Measurements from ENCODE around the gene MMP20.

MMP20 gene

GRCh38 chr11:102604875-102605274, 20.3 kb downstream of the MMP20 start:
- H3K9me3 ChIP-seq (ENCODE audit: control extremely low read depth in 1 of 5, control insufficient read depth in 4 of 5, insufficient read depth in 2 of 5, low read depth in 1 of 5, low read length in 4 of 5), result no peaks in the 10 kb centered on the region
- CTCF ChIA-PET, result interaction anchor here (1.5 to 7.2 kb wide), 4 partner anchors 9 to 109 kb away, joined by 4 to 34 read pairs (median 5); partner anchors contain the start of gene MMP20
- H3K27me3 ChIP-seq (replicated peaks in 2 of 5; ENCODE audit: control insufficient read depth in 4 of 5, insufficient read depth in 5 of 5, low read length in 4 of 5), result no peaks in the 10 kb centered on the region
- 90% methylated on average over 2 of the region's 3 CpGs for WGBS (ENCODE audit: insufficient coverage)
- H3K4me1 ChIP-seq (ENCODE audit: control extremely low read depth in 1 of 4, control insufficient read depth in 4 of 4, insufficient read depth in 4 of 4, low read length in 3 of 4), result peaks cover 0 to 3% (median under 1%) of the 10 kb centered on the region in 4 experiments
- H3K27ac ChIP-seq (ENCODE audit: insufficient read depth in 1 of 2, low read depth in 1 of 2, low read length in 2 of 2, poor library complexity in 1 of 2, severe bottlenecking in 2 of 2), result no peak overlapping the region
- POLR2A ChIA-PET, result no interaction called here
- H3K36me3 ChIP-seq (ENCODE audit: control insufficient read depth in 4 of 4, insufficient read depth in 4 of 4, low read length in 3 of 4), result no peaks in the 10 kb centered on the region
- no peak for DNase-seq
- H3K4me3 ChIP-seq (ENCODE audit: control insufficient read depth in 1 of 7, extremely low read depth in 1 of 7, insufficient read depth in 4 of 7, low read depth in 2 of 7, low read length in 6 of 7), result no peak overlapping the region

DNA sequence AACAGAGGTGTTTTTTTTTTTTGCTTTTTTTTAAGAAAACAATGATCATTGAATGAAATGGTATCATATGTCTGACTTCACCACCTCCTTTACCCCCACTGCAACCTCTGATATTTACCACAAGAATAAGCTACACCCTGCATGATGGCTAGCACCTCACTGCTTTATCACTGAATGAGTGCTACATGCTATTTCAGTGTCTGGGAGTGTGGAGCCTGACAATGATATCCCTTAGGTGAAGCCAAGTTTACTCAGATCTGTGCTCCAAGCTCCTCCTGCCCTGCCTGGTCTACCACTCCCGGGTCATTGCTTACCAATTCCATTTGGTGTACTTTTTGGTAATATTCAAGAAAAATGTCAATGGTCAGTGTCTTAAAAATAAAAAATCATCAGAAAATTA, 21.1 kb downstream of the MMP20 start:
- no peak for DNase-seq
- peaks cover 0 to 3% (median 1%) of the 10 kb centered on the region in 4 experiments for H3K4me1 ChIP-seq (ENCODE audit: control extremely low read depth in 1 of 4, control insufficient read depth in 4 of 4, insufficient read depth in 4 of 4, low read length in 3 of 4)
- ChIA-PET POLR2A (no interaction called here), CTCF (interaction anchor here (1.3 to 7.2 kb wide), 5 partner anchors 10 to 108 kb away, joined by 4 to 34 read pairs (median 4); partner anchors contain the start of gene MMP20)
- H3K27ac ChIP-seq (ENCODE audit: insufficient read depth in 1 of 2, low read depth in 1 of 2, low read length in 2 of 2, poor library complexity in 1 of 2, severe bottlenecking in 2 of 2), result no peak overlapping the region
- 80% methylated on average over 1 of the region's 1 CpG for WGBS (ENCODE audit: insufficient coverage)
- no peaks in the 10 kb centered on the region for H3K9me3 ChIP-seq (ENCODE audit: control extremely low read depth in 1 of 5, control insufficient read depth in 4 of 5, insufficient read depth in 2 of 5, low read depth in 1 of 5, low read length in 4 of 5)
- H3K27me3 ChIP-seq (replicated peaks in 2 of 5; ENCODE audit: control insufficient read depth in 4 of 5, insufficient read depth in 5 of 5, low read length in 4 of 5), result no peaks in the 10 kb centered on the region
- H3K4me3 ChIP-seq (ENCODE audit: control insufficient read depth in 1 of 7, extremely low read depth in 1 of 7, insufficient read depth in 4 of 7, low read depth in 2 of 7, low read length in 6 of 7), result no peak overlapping the region
- no peaks in the 10 kb centered on the region for H3K36me3 ChIP-seq (ENCODE audit: control insufficient read depth in 4 of 4, insufficient read depth in 4 of 4, low read length in 3 of 4)

DNA sequence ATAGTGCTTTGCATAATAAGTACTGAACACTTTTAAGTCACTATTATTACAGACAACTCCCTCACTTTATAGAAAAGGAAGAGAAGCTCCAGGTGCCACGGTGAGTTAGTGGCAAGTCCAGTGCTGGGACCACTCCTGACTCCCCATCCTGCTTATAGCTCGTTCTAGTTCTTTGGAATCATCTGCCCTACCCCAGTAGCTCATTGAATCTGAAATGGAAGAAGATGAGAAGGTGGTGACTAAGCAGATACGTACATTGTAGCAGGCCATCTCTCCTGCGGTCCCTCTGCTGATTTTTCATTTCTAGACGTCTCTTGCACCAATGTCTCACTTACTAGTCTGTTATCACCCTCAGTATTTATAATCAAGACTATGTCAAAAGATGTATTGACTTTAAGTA, 21.6 kb downstream of the MMP20 start:
- POLR2A ChIA-PET, result no interaction called here
- CTCF ChIA-PET, result interaction anchor here (1.0 to 7.2 kb wide), 5 partner anchors 11 to 152 kb away, joined by 3 to 34 read pairs (median 4); no protein-coding TSS in a partner anchor
- Histone ChIP-seq H3K27ac (ENCODE audit: insufficient read depth in 1 of 2, low read depth in 1 of 2, low read length in 2 of 2, poor library complexity in 1 of 2, severe bottlenecking in 2 of 2) (no peak overlapping the region), H3K4me1 (ENCODE audit: control extremely low read depth in 1 of 4, control insufficient read depth in 4 of 4, insufficient read depth in 4 of 4, low read length in 3 of 4) (peaks cover 0 to 3% (median 1%) of the 10 kb centered on the region in 4 experiments), H3K9me3 (ENCODE audit: control extremely low read depth in 1 of 5, control insufficient read depth in 4 of 5, insufficient read depth in 2 of 5, low read depth in 1 of 5, low read length in 4 of 5) (no peaks in the 10 kb centered on the region), H3K36me3 (ENCODE audit: control insufficient read depth in 4 of 4, insufficient read depth in 4 of 4, low read length in 3 of 4) (no peaks in the 10 kb centered on the region), H3K27me3 (replicated peaks in 2 of 5; ENCODE audit: control insufficient read depth in 4 of 5, insufficient read depth in 5 of 5, low read length in 4 of 5) (no peaks in the 10 kb centered on the region), H3K4me3 (ENCODE audit: control insufficient read depth in 1 of 7, extremely low read depth in 1 of 7, insufficient read depth in 4 of 7, low read depth in 2 of 7, low read length in 6 of 7) (no peak overlapping the region)
- 60% methylated on average over 2 of the region's 5 CpGs for WGBS (ENCODE audit: insufficient coverage)
- DNase-seq, result no peak

- WGBS (ENCODE audit: insufficient coverage), result 100% methylated on average over 1 of the region's 5 CpGs
- Histone ChIP-seq H3K9me3 (ENCODE audit: control extremely low read depth in 1 of 5, control insufficient read depth in 4 of 5, insufficient read depth in 2 of 5, low read depth in 1 of 5, low read length in 4 of 5) (no peaks in the 10 kb centered on the region), H3K4me1 (ENCODE audit: control extremely low read depth in 1 of 4, control insufficient read depth in 4 of 4, insufficient read depth in 4 of 4, low read length in 3 of 4) (peaks cover 0 to 3% (median 1%) of the 10 kb centered on the region in 4 experiments), H3K27ac (ENCODE audit: insufficient read depth in 1 of 2, low read depth in 1 of 2, low read length in 2 of 2, poor library complexity in 1 of 2, severe bottlenecking in 2 of 2) (no peak overlapping the region), H3K27me3 (replicated peaks in 2 of 5; ENCODE audit: control insufficient read depth in 4 of 5, insufficient read depth in 5 of 5, low read length in 4 of 5) (no peaks in the 10 kb centered on the region), H3K4me3 (ENCODE audit: control insufficient read depth in 1 of 7, extremely low read depth in 1 of 7, insufficient read depth in 4 of 7, low read depth in 2 of 7, low read length in 6 of 7) (no peak overlapping the region), H3K36me3 (ENCODE audit: control insufficient read depth in 4 of 4, insufficient read depth in 4 of 4, low read length in 3 of 4) (no peaks in the 10 kb centered on the region)
- POLR2A ChIA-PET, result interaction anchor here (0.5 to 0.6 kb wide), 2 partner anchors 16 to 21 kb away, joined by 4 read pairs; no protein-coding TSS in a partner anchor
- no peak for DNase-seq
- CTCF ChIA-PET, result interaction anchor here (1.0 to 7.2 kb wide), 4 partner anchors 11 to 151 kb away, joined by 3 to 34 read pairs (median 5); no protein-coding TSS in a partner anchor
These were observed 22.0 kb downstream of the MMP20 start for GRCh38 chr11:102603091-102603490.

DNA sequence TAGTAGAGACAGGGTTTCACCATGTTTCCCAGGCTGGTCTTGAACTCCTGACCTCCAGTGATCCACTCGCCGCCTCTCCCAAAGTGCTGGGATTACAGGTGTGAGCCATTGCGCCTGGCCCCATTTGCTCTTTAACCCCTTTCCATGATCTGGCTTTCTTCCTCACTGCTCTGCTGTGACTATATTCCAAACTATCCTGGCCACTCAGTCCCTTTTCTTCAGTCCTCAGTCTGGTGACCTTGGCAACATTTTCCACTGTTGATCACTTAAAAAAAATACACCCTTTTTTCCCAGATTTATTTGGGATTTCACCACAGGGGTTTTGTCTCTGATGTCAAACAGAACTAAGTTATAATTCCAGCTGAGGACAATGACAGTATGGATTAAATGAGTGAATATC, 24.5 kb downstream of the MMP20 start:
- H3K9me3 ChIP-seq (ENCODE audit: control extremely low read depth in 1 of 5, control insufficient read depth in 4 of 5, insufficient read depth in 2 of 5, low read depth in 1 of 5, low read length in 4 of 5), result no peaks in the 10 kb centered on the region
- H3K4me3 ChIP-seq (ENCODE audit: control insufficient read depth in 1 of 7, extremely low read depth in 1 of 7, insufficient read depth in 4 of 7, low read depth in 2 of 7, low read length in 6 of 7), result no peak overlapping the region
- no peak for DNase-seq
- no peaks in the 10 kb centered on the region for H3K27me3 ChIP-seq (replicated peaks in 2 of 5; ENCODE audit: control insufficient read depth in 4 of 5, insufficient read depth in 5 of 5, low read length in 4 of 5)
- POLR2A ChIA-PET, result no interaction called here
- peaks cover 0 to 3% (median 1%) of the 10 kb centered on the region in 4 experiments for H3K4me1 ChIP-seq (ENCODE audit: control extremely low read depth in 1 of 4, control insufficient read depth in 4 of 4, insufficient read depth in 4 of 4, low read length in 3 of 4)
- CTCF ChIA-PET, result interaction anchor here (1.3 to 7.2 kb wide), 2 partner anchors 14 to 26 kb away, joined by 3 to 34 read pairs; no protein-coding TSS in a partner anchor
- H3K27ac ChIP-seq (ENCODE audit: insufficient read depth in 1 of 2, low read depth in 1 of 2, low read length in 2 of 2, poor library complexity in 1 of 2, severe bottlenecking in 2 of 2), result no peak overlapping the region
- WGBS (ENCODE audit: insufficient coverage), result 100% methylated on average over 3 of the region's 3 CpGs
- no peaks in the 10 kb centered on the region for H3K36me3 ChIP-seq (ENCODE audit: control insufficient read depth in 4 of 4, insufficient read depth in 4 of 4, low read length in 3 of 4)

DNA sequence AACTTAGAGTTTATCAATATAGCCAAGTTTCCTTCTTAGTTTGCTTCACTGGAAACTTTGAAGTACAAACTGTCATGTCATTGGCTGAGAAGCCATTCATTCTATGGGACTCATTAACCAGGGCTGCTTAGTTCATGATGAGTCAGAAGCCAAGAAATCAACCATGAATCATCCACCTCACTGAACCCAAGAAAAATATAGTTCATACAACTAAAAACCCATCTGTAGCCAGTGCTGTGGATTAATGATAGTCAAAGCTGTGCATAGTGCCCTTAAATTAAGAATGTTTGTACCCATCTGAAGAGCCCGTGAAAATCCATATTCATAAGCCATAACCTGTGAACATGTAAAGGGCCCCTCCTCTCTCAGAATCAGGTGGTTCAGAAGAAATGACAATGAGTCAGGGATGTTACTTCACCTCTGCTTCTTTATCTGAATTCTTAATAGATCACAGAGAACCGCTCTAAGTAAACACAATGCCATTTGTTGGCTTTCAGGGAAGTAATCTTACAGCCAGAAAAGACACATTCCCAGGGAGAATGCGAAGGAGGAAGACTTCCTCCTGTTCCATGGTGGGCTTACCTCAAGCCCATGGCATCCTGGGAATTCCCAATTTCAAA, 25.4 kb downstream of the MMP20 start:
- H3K4me1 ChIP-seq (ENCODE audit: control extremely low read depth in 1 of 4, control insufficient read depth in 4 of 4, insufficient read depth in 4 of 4, low read length in 3 of 4), result peaks cover 0 to 3% (median 1%) of the 10 kb centered on the region in 4 experiments
- no peaks in the 10 kb centered on the region for H3K27me3 ChIP-seq (replicated peaks in 2 of 5; ENCODE audit: control insufficient read depth in 4 of 5, insufficient read depth in 5 of 5, low read length in 4 of 5)
- DNase-seq, result peak; percentile 58 to 89 (median 89)
- CTCF ChIA-PET, result interaction anchor here (1.3 to 7.2 kb wide), 2 partner anchors 15 to 25 kb away, joined by 3 to 34 read pairs; no protein-coding TSS in a partner anchor
- H3K9me3 ChIP-seq (ENCODE audit: control extremely low read depth in 1 of 5, control insufficient read depth in 4 of 5, insufficient read depth in 2 of 5, low read depth in 1 of 5, low read length in 4 of 5), result no peaks in the 10 kb centered on the region
- WGBS (ENCODE audit: insufficient coverage), result 95% methylated on average over 3 of the region's 3 CpGs
- no peaks in the 10 kb centered on the region for H3K36me3 ChIP-seq (ENCODE audit: control insufficient read depth in 4 of 4, insufficient read depth in 4 of 4, low read length in 3 of 4)
- no peak overlapping the region for H3K4me3 ChIP-seq (ENCODE audit: control insufficient read depth in 1 of 7, extremely low read depth in 1 of 7, insufficient read depth in 4 of 7, low read depth in 2 of 7, low read length in 6 of 7)
- no peak overlapping the region for H3K27ac ChIP-seq (ENCODE audit: insufficient read depth in 1 of 2, low read depth in 1 of 2, low read length in 2 of 2, poor library complexity in 1 of 2, severe bottlenecking in 2 of 2)
- POLR2A ChIA-PET, result no interaction called here

- Histone ChIP-seq H3K27me3 (replicated peaks in 2 of 5; ENCODE audit: control insufficient read depth in 4 of 5, insufficient read depth in 5 of 5, low read length in 4 of 5) (no peaks in the 10 kb centered on the region), H3K4me3 (ENCODE audit: control insufficient read depth in 1 of 7, extremely low read depth in 1 of 7, insufficient read depth in 4 of 7, low read depth in 2 of 7, low read length in 6 of 7) (no peak overlapping the region), H3K4me1 (ENCODE audit: control extremely low read depth in 1 of 4, control insufficient read depth in 4 of 4, insufficient read depth in 4 of 4, low read length in 3 of 4) (peaks cover 0 to 3% (median 1%) of the 10 kb centered on the region in 4 experiments), H3K9me3 (ENCODE audit: control extremely low read depth in 1 of 5, control insufficient read depth in 4 of 5, insufficient read depth in 2 of 5, low read depth in 1 of 5, low read length in 4 of 5) (no peaks in the 10 kb centered on the region), H3K27ac (ENCODE audit: insufficient read depth in 1 of 2, low read depth in 1 of 2, low read length in 2 of 2, poor library complexity in 1 of 2, severe bottlenecking in 2 of 2) (no peak overlapping the region), H3K36me3 (ENCODE audit: control insufficient read depth in 4 of 4, insufficient read depth in 4 of 4, low read length in 3 of 4) (no peaks in the 10 kb centered on the region)
- 100% methylated on average over 1 of the region's 1 CpG for WGBS (ENCODE audit: insufficient coverage)
- no peak for DNase-seq
- ChIA-PET POLR2A (interaction anchor here (0.6 kb wide), 1 partner anchor 195 kb away, joined by 3 read pairs; no protein-coding TSS in a partner anchor), CTCF (interaction anchor here (2.6 kb wide), 1 partner anchor 14 kb away, joined by 7 read pairs; no protein-coding TSS in a partner anchor)
These were observed 26.9 kb downstream of the MMP20 start for GRCh38 chr11:102598272-102598671.

Measured in common myeloid progenitor, CD34-positive (primary cell).